Fibroblast of mammary gland (primary cell): ENCODE results near the gene SCAF8.

Experiments used
- DNase-seq: peaks from one replicate; pipeline ENCODE4 v3.0.0-alpha.2; 2010; ENCODE audit warnings: low read depth
- H3K4me3 ChIP-seq: 2 replicates; pipeline ENCODE4 v1.5.1; 2011; ENCODE audit warnings: low read depth, mild to moderate bottlenecking, low read length, moderate library complexity; ENCODE audit not compliant: control insufficient read depth
- TF ChIP-seq, protein P1 (sequence below): conservative IDR thresholded peaks from 2 replicates; pipeline ENCODE4 v1.5.1; 2011; ENCODE audit warnings: low read depth, low read length, inconsistent platforms; ENCODE audit not compliant: control insufficient read depth, insufficient read depth

SCAF8 gene

DNA sequence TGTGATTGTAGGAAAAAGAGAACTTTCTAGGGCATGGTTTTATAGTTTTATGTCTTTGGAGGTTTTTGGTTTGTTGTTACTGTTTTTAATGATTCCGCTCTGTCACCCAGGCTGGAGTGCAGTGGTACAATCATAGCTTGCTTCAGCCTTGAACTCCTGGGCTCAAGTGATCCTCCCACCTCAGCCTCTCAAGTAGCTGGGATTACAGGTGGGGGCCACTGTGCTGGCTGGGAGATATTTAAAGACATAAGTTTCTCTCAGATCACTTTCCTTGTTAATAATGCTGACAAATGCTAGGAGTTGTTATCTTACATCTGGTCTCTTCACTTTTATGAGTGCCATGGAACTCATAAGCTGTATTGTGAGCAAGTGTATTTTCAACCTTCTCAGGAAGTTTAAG, 116.3 kb downstream of the SCAF8 start:
- TF ChIP-seq, protein P1, sequence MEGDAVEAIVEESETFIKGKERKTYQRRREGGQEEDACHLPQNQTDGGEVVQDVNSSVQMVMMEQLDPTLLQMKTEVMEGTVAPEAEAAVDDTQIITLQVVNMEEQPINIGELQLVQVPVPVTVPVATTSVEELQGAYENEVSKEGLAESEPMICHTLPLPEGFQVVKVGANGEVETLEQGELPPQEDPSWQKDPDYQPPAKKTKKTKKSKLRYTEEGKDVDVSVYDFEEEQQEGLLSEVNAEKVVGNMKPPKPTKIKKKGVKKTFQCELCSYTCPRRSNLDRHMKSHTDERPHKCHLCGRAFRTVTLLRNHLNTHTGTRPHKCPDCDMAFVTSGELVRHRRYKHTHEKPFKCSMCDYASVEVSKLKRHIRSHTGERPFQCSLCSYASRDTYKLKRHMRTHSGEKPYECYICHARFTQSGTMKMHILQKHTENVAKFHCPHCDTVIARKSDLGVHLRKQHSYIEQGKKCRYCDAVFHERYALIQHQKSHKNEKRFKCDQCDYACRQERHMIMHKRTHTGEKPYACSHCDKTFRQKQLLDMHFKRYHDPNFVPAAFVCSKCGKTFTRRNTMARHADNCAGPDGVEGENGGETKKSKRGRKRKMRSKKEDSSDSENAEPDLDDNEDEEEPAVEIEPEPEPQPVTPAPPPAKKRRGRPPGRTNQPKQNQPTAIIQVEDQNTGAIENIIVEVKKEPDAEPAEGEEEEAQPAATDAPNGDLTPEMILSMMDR: no peak
- H3K4me3 ChIP-seq: no peak overlapping the region
- no peak for DNase-seq

DNA sequence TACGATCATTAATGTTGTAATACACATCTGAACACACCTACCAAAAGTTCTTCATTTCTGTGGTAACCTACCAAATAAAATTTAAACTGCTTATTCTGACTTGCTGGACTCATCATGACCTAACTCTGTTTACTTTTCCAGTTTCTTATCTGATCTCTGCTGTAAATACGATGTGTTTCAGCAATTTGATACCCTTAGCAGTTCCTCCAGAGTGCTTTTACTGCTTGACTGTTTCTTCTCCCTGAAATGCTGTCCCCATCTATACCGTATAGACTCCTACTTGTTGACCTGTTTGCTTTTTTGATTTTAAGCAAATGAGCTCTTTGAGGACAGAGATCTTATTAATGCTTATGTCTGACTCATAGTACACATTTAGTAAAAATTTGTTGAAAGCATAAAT, 119.5 kb downstream of the SCAF8 start:
- no peak overlapping the region for H3K4me3 ChIP-seq
- TF ChIP-seq, protein P1: no peak
- DNase-seq: no peak

DNA sequence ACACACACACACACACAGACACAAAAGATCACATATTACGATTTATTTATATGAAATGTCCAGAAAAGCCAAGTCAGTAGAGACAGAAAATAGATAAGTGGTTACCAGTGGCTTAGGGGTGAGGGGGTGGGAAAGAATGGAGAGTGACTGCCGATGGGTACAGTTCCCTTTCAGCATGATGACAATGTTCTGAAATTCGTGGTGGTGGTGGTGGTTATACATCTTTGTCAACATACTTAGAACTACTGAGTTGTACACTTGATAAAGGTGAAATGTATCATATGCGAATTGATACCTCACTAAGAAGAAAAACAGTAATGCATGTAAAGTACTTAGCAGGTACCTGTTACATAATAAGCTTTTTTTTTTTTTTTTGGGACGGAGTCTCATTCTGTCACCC, 124.3 kb downstream of the SCAF8 start:
- no peak overlapping the region for H3K4me3 ChIP-seq
- DNase-seq: no peak
- TF ChIP-seq, protein P1: no peak

DNA sequence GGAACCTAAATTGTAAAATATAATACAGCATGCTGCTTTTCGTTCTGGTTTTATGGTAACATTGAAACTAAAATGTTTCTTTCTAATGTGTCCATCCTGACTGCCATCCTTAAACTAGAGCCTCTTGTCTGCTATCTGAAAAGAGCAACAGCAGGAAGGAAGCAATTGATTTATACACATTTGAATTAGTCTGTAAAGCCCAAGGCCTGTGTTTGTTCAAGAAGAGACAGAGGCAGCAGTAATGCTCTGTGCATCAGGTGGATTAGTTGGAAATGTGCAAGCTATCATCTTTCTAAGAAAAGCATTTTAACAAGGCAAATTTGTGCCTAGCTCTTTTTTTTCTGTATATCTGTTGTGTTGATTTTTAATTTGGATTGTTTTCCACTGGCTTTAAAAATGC, 128.6 kb downstream of the SCAF8 start:
- H3K4me3 ChIP-seq: no peak overlapping the region
- no peak for DNase-seq
- TF ChIP-seq, protein P1: no peak

DNA sequence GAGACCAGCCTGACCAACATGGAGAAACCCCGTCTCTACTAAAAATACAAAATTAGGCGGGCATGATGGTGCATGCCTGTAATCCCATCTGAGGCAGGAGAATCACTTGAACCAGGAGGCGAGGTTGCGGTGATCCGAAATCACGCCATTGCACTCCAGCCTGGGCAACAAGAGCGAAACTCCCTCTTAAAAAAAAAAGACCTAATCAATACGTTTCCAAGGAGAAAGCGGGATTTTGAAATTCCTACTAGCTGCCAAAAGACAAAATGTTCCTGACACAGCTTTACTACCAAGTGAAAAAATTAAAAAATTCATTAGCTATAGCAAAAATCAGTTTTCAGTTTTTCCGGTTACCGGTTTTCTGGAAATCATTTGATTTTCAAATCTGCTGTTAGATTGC, 129.3 kb downstream of the SCAF8 start:
- H3K4me3 ChIP-seq: no peak overlapping the region
- no peak for DNase-seq
- TF ChIP-seq, protein P1: no peak

DNA sequence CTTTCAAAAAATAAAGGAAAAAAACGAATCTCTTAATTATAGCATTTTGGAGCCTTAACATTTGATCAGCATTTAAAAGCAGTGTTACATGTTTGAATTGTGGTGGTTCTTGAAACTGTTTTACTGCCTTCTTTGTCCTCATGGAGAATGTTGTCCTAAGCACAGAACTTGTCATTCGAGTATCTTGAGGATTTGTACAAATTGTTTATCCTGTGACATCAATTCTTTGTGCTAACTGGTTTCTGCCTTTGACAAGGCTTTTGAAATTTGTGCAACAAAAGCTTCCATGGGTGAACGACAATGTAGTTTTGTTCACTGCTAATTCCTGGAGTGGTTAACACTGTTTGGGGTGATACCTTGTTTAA, 130.8 kb downstream of the SCAF8 start:
- no peak for DNase-seq
- H3K4me3 ChIP-seq: no peak overlapping the region

DNA sequence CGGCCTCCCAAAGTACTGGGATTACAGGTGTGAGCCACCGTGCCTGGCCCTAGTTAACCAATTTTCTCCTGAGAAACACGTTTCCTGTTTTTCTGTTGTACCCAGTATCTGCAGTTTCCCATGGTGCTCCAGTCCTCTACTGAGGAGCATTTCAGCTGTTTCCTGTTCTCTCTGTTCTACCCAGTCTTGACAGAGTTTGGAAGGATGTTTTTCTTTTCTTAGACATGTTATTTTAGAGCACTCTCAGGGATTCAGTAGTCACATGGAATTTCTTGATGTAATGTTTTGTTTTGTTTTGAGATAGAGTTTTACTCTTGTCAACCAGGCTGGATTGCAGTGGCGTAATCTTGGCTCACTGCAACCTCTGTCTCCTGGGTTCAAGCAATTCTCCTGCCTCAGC, 132.1 kb downstream of the SCAF8 start:
- peak; percentile 25 for DNase-seq
- no peak overlapping the region for H3K4me3 ChIP-seq
- TF ChIP-seq, protein P1: no peak

More for the DNA sequence above, 130.8 kb downstream of the SCAF8 start:
- TF ChIP-seq, protein P1: no peak
